ENCODE results near the gene ELFN2. TPM values are rescaled to one million over a fixed set of nuclear protein-coding genes. Genes with fewer than 3 reads are reported as not detected.
A peak's percentile ranks its signal among the peaks of the same experiment; 100 is the strongest.

ELFN2 gene, protein sequence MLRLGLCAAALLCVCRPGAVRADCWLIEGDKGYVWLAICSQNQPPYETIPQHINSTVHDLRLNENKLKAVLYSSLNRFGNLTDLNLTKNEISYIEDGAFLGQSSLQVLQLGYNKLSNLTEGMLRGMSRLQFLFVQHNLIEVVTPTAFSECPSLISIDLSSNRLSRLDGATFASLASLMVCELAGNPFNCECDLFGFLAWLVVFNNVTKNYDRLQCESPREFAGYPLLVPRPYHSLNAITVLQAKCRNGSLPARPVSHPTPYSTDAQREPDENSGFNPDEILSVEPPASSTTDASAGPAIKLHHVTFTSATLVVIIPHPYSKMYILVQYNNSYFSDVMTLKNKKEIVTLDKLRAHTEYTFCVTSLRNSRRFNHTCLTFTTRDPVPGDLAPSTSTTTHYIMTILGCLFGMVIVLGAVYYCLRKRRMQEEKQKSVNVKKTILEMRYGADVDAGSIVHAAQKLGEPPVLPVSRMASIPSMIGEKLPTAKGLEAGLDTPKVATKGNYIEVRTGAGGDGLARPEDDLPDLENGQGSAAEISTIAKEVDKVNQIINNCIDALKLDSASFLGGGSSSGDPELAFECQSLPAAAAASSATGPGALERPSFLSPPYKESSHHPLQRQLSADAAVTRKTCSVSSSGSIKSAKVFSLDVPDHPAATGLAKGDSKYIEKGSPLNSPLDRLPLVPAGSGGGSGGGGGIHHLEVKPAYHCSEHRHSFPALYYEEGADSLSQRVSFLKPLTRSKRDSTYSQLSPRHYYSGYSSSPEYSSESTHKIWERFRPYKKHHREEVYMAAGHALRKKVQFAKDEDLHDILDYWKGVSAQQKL
- under 1 TPM in 3 of 4 donors, not detected in 1; under 0.01 to 0.19 (median 0.16) TPM for total RNA-seq

DNA sequence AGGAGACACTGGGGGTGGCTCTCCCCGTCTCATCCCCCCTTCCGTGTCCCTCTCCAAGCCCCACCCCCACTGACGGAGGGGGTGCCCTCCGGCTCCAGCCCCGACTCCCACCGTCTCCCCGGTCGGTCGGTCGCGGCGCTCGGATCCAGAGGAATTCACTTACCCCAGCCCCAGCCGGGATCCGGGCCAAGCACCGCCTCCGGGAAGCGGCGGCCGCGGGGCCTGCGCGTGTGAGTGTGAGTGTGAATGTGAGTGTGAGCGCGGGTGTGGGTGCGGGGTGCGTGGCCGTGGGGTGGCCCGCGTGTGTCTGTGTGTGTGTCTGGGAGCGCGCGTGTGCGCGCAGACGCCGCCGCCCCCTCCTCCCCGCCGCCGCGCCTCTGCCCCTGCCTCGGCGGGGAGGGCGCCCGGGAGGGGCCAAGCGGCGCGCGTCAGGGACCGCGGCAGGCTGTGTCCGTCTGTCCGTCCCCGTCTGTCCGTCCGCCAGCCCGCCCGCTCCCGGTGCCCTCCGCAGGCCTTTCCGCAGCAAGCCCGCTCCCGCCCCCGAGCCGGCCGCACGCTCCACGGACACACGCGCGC is at the start of gene ELFN2:
TSS of gene ELFN2 (minus strand) at position 345 of the 576 bp plus-strand sequence. CDS start 51,945 bp downstream, outside the sequence.
- ATAC-seq: no peak
- peaks cover 99% of the 10 kb centered on the region for H3K27me3 ChIP-seq
- H3K4me3 ChIP-seq: peak within 1 kb of the TSS in 1 of 2 donors; percentile 52
- peaks cover 0 to 18% (median 3%) of the 10 kb centered on the region in 3 donors for H3K4me1 ChIP-seq
- WGBS, 2 donors (ENCODE audit: low coverage in 1 of 2): no CpG with 5 or more reads among the region's 72 CpGs
- no peak within 1 kb of the TSS for H3K27ac ChIP-seq
- peaks cover 0 to 1% (median 0%) of the 10 kb centered on the region in 3 donors for H3K9me3 ChIP-seq
- no peaks in the 10 kb centered on the region for H3K36me3 ChIP-seq
- TF ChIP-seq, protein P1, sequence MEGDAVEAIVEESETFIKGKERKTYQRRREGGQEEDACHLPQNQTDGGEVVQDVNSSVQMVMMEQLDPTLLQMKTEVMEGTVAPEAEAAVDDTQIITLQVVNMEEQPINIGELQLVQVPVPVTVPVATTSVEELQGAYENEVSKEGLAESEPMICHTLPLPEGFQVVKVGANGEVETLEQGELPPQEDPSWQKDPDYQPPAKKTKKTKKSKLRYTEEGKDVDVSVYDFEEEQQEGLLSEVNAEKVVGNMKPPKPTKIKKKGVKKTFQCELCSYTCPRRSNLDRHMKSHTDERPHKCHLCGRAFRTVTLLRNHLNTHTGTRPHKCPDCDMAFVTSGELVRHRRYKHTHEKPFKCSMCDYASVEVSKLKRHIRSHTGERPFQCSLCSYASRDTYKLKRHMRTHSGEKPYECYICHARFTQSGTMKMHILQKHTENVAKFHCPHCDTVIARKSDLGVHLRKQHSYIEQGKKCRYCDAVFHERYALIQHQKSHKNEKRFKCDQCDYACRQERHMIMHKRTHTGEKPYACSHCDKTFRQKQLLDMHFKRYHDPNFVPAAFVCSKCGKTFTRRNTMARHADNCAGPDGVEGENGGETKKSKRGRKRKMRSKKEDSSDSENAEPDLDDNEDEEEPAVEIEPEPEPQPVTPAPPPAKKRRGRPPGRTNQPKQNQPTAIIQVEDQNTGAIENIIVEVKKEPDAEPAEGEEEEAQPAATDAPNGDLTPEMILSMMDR (IDR thresholded peaks at IDR 0.05): no peak
- no peak for TF ChIP-seq POLR2A (IDR thresholded peaks at IDR 0.05)
- no peak for TF ChIP-seq EP300 (IDR thresholded peaks at IDR 0.05)
- TF ChIP-seq POLR2AphosphoS5 (IDR thresholded peaks at IDR 0.05): no peak

DNA sequence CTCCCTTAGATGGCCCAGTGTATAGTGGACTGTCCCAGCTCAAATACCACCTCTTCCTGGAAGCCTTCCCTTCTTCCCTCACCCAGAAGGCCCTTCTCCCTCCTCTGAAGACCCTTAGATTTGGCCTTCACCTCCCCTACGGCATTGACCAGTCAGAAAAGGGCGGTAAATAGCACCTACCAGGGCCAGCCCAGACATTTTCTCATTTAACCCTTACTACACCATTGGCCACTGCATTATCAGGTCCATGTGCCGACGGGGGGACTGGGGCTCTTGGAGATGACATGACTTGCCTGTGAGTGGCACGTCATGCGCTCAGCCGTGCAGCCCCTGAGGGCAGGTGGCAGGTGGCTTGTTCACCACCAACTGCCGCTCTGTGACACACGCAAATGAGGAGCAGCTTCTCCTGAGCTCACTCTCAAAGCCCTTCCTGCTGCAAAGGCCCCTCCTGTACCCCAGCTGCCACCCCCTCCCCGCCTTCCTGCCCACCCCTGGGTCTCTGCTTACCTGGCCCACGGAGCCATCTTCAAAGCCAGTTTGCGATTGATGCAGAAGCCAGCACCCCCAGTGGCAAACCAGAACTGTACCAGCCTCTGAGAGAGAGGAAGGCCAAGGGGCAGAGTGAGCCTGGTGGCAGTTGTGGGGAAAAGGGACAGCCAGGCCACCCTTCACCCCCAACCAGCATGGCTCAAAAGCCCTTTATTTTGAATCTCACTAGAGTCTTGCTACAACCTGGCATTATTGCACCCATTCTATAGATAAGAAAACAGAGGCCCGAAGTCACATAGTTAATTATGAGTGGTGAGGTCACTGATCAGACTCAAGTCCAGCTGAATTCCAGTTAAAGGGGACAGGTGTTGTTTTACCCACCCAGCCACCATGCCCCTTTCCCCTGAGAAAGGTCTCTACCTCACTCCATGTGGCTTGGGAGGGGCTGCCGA is 49.4 kb upstream of the ELFN2 start:
- no peak for ATAC-seq
- Histone ChIP-seq H3K27ac (no peak overlapping the region), H3K4me1 (no peaks in the 10 kb centered on the region), H3K36me3 (peaks cover 0 to 7% of the 10 kb centered on the region in 2 donors), H3K4me3 (no peak overlapping the region), H3K9me3 (no peaks in the 10 kb centered on the region), H3K27me3 (peaks cover 97% of the 10 kb centered on the region)
- 41 to 42% methylated on average over 4 of the region's 14 CpGs for WGBS, 2 donors (ENCODE audit: low coverage in 1 of 2)
- TF ChIP-seq POLR2AphosphoS5 (IDR thresholded peaks at IDR 0.05): no peak
- no peak for TF ChIP-seq EP300 (IDR thresholded peaks at IDR 0.05)
- no peak for TF ChIP-seq POLR2A (IDR thresholded peaks at IDR 0.05)
- TF ChIP-seq, protein P1 (IDR thresholded peaks at IDR 0.05): no peak

DNA sequence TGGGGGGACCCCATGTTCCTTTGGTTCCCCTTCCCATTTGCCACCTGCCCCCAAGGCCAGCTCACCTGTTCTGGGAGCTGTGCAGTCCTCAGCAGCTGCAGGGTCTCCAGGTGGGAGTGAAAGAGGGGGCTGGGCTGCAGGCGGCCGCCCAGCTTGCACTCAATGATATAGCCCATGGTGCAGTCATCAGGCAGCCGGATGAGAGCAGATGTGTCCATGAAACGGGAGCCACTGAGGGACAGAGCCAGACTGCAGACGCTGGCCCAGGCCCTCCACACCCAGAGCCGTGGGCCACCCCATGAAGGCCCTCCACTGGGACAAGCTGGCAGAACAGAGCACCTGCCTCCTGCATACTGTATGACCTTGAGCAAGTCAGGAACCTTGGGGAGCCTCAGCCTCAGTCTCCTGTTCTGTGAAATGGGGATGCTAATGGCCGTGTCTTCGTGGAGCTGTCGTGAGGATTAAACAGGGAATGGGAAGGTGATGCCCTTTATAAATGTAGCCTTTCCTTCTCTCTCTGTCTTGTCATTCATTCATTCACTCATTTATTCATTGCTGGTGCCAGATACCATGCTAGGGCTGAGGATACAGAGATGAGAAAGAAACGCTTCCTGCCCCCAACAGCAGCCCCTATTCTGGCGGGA is 47.3 kb upstream of the ELFN2 start:
- Histone ChIP-seq H3K27me3 (peaks cover 88% of the 10 kb centered on the region), H3K27ac (no peak overlapping the region), H3K36me3 (peaks cover 0 to 7% of the 10 kb centered on the region in 2 donors), H3K4me3 (no peak overlapping the region), H3K9me3 (no peaks in the 10 kb centered on the region), H3K4me1 (no peaks in the 10 kb centered on the region)
- no peak for ATAC-seq
- 60 to 65% methylated on average over 1 to 5 of the region's 11 CpGs for WGBS, 2 donors (ENCODE audit: low coverage in 1 of 2)
- TF ChIP-seq POLR2AphosphoS5 (IDR thresholded peaks at IDR 0.05): no peak
- TF ChIP-seq, protein P1 (IDR thresholded peaks at IDR 0.05): no peak
- no peak for TF ChIP-seq EP300 (IDR thresholded peaks at IDR 0.05)
- no peak for TF ChIP-seq POLR2A (IDR thresholded peaks at IDR 0.05)

DNA sequence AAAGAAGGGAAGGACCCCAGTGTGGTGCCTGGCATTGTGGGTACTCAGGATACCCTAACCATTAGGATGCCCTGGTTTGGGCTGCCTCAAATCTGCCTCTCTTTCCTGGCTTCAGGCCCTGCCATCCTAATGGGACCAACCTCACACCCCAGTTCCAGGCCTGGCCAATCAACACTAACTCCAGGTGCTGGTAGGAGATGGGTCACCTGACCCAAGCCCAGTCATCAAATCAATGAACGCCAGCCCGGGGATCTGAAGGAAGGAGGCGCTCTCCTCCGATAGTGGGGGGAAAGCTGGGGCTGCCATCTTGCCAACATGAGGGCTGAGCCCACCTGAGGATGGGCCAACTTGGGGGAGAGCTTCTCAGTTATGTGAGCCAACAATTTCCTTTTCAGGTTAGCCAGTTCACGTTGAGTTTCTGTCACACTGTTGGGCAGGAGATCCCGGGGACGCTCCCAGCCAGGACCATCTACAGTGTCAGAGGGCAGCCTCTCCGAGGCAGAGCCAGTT is 46.2 kb upstream of the ELFN2 start:
- peaks cover 86% of the 10 kb centered on the region for H3K27me3 ChIP-seq
- peaks cover 0 to 7% of the 10 kb centered on the region in 2 donors for H3K36me3 ChIP-seq
- WGBS, 2 donors (ENCODE audit: low coverage in 1 of 2): 40% methylated on average over 1 of the region's 8 CpGs; no CpG with 5 or more reads in 1 of the 2 donors

More for the DNA sequence above, 46.2 kb upstream of the ELFN2 start:
- TF ChIP-seq, protein P1 (IDR thresholded peaks at IDR 0.05): no peak
- TF ChIP-seq POLR2AphosphoS5 (IDR thresholded peaks at IDR 0.05) (no peak), EP300 (IDR thresholded peaks at IDR 0.05) (no peak), POLR2A (IDR thresholded peaks at IDR 0.05) (no peak)
- Histone ChIP-seq H3K9me3 (no peaks in the 10 kb centered on the region), H3K4me3 (no peak overlapping the region), H3K27ac (no peak overlapping the region), H3K4me1 (no peaks in the 10 kb centered on the region)
- ATAC-seq: no peak
